ENCODE results near the gene NUDT21. TPM values are rescaled to one million over a fixed set of nuclear protein-coding genes. Genes with fewer than 3 reads are reported as not detected.

NUDT21 gene
- total and polyA plus RNA-seq, 10 of the 15 experiments (the other 5 are each of a cell fraction or from before 2014, with no cell fraction given), result 70.1 to 229 (median 127) TPM

DNA sequence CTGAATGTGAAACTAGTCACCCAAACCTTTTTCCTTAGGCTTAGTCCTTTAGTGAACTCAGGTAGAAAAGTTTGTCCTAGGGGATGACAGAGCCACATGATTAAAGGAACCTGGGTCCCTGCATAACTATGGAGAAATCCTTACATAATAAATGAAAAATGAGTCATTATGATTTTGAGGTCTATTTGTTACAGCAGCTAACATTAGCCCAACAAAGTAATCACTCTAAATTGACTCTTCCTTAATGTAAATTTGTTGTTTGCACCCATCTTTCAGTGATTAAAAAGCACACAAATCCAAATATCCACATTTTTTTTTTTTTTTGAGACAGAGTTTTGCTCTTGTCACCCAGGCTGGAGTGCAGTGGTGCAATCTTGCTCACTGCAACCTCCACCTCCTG, 32.3 kb upstream of the NUDT21 start (continued):
- TF ChIP-seq RAD21 (IDR thresholded peaks at IDR 0.05; ENCODE audit: insufficient read depth, low read depth, low read length) (no peak), CBX3 (IDR thresholded peaks at IDR 0.05; ENCODE audit: borderline replicate concordance, low read depth) (no peak)
- TF ChIP-seq, protein P1, sequence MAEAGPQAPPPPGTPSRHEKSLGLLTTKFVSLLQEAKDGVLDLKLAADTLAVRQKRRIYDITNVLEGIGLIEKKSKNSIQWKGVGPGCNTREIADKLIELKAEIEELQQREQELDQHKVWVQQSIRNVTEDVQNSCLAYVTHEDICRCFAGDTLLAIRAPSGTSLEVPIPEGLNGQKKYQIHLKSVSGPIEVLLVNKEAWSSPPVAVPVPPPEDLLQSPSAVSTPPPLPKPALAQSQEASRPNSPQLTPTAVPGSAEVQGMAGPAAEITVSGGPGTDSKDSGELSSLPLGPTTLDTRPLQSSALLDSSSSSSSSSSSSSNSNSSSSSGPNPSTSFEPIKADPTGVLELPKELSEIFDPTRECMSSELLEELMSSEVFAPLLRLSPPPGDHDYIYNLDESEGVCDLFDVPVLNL (IDR thresholded peaks at IDR 0.05; ENCODE audit: low read depth, low read length), result no peak

DNA sequence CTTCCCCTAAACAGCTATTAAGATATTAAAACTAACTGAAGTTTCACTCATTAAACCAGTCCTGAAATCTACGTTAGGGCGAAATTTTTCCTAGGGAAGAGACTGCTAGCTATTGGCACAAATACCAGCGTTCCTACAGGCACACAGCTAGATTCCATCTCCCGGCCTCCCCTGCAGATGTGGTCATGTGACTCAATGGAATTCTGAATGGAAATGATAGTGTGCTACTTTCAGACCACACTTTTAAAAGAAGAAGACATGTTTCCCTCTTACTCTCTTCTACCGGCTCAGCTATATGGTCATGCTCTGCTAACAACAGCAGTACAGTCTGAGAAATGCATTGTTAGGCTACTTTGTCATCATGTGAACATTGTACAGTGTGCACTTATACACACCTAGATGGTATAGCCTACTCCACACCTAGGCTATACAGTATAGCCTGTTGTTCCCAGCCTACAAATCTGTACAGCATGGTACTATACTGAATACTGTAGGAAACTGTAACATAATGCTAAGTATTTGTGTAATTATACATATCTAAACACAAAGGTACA, 31.6 kb upstream of the NUDT21 start:
- Histone ChIP-seq H3K79me2 (ENCODE audit: control insufficient read depth, insufficient read depth, low read length) (no peaks in the 10 kb centered on the region), H3K27ac (ENCODE audit: control insufficient read depth, insufficient read depth) (no peak overlapping the region), H2AFZ (ENCODE audit: control insufficient read depth, low read depth, low read length) (no peak overlapping the region), H3K9me3 (replicated peaks; ENCODE audit: control insufficient read depth, insufficient read depth, low read length) (no peaks in the 10 kb centered on the region), H4K20me1 (ENCODE audit: control insufficient read depth, insufficient read depth) (no peaks in the 10 kb centered on the region), H3K4me3 (no peak overlapping the region), H3K4me1 (ENCODE audit: control insufficient read depth, insufficient read depth, low read length) (no peaks in the 10 kb centered on the region), H3K36me3 (ENCODE audit: control insufficient read depth in 2 of 2, insufficient read depth in 2 of 2, low read length in 1 of 2) (peaks cover 3 to 6% of the 10 kb centered on the region in 2 experiments; a peak in 3 of 4 replicates), H3K27me3 (replicated peaks in 1 of 2; ENCODE audit: control insufficient read depth in 2 of 2, insufficient read depth in 2 of 2, low read length in 1 of 2) (no peaks in the 10 kb centered on the region), H3K9ac (ENCODE audit: control insufficient read depth, insufficient read depth, low read length) (no peak overlapping the region), H3K4me2 (ENCODE audit: control insufficient read depth, insufficient read depth) (no peak overlapping the region)
- ATAC-seq (no peak), DNase-seq (ENCODE audit: low read depth, low spot score) (no peak), FAIRE-seq (no peak)
- POLR2A ChIA-PET, result no interaction called here
- in situ Hi-C loops (cut with MboI) (no loop called here), intact Hi-C loops (cut with micrococcal nuclease; ENCODE audit: unreplicated experiment) (no loop called here)
- CTCF ChIA-PET, result no interaction called here
- RAD21 ChIA-PET (ENCODE audit: unreplicated experiment), result no interaction called here
- no TSS peak for BruUV-seq (replicated peaks)
- SMC1A ChIA-PET (ENCODE audit: uncharacterized antibody, unreplicated experiment), result no interaction called here
- WGBS (ENCODE audit: insufficient coverage, insufficient replicate concordance, low lambda C conversion rate, missing lambda C conversion rate), result 80% methylated on average over 5 of the region's 5 CpGs
- TF ChIP-seq NFYA (IDR thresholded peaks at IDR 0.05; ENCODE audit: borderline replicate concordance, low read depth, low read length), result no peak
- no peak for TF ChIP-seq MYC (IDR thresholded peaks at IDR 0.05; ENCODE audit: insufficient read depth, insufficient read length, insufficient replicate concordance, low read length, severe bottlenecking)
- no peak for TF ChIP-seq ESRRA (IDR thresholded peaks at IDR 0.05; ENCODE audit: low read length)
- TF ChIP-seq SRF (IDR thresholded peaks at IDR 0.05; ENCODE audit: low read depth in 2 of 2, low read length in 2 of 2), result no peak
- TF ChIP-seq ZSCAN29 (IDR thresholded peaks at IDR 0.05), result no peak
- TF ChIP-seq, protein P2, sequence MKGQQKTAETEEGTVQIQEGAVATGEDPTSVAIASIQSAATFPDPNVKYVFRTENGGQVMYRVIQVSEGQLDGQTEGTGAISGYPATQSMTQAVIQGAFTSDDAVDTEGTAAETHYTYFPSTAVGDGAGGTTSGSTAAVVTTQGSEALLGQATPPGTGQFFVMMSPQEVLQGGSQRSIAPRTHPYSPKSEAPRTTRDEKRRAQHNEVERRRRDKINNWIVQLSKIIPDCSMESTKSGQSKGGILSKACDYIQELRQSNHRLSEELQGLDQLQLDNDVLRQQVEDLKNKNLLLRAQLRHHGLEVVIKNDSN (IDR thresholded peaks at IDR 0.05; ENCODE audit: borderline replicate concordance, extremely low read length, insufficient read depth, low read depth, low read length), result no peak
- TF ChIP-seq MXI1 (IDR thresholded peaks at IDR 0.05; ENCODE audit: low read depth, low read length), result no peak
- no peak for TF ChIP-seq WRNIP1 (IDR thresholded peaks at IDR 0.05; ENCODE audit: borderline replicate concordance, low read depth, low read length)
- TF ChIP-seq, protein P3, sequence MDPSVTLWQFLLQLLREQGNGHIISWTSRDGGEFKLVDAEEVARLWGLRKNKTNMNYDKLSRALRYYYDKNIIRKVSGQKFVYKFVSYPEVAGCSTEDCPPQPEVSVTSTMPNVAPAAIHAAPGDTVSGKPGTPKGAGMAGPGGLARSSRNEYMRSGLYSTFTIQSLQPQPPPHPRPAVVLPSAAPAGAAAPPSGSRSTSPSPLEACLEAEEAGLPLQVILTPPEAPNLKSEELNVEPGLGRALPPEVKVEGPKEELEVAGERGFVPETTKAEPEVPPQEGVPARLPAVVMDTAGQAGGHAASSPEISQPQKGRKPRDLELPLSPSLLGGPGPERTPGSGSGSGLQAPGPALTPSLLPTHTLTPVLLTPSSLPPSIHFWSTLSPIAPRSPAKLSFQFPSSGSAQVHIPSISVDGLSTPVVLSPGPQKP (IDR thresholded peaks at IDR 0.05; ENCODE audit: low read depth, low read length), result no peak
- TF ChIP-seq TCF7 (IDR thresholded peaks at IDR 0.05; ENCODE audit: borderline replicate concordance), result no peak
- no peak for TF ChIP-seq POLR2AphosphoS5 (IDR thresholded peaks at IDR 0.05; ENCODE audit: low read length)
- no peak for TF ChIP-seq CREM (IDR thresholded peaks at IDR 0.05; ENCODE audit: low read depth)
- TF ChIP-seq, protein P4, sequence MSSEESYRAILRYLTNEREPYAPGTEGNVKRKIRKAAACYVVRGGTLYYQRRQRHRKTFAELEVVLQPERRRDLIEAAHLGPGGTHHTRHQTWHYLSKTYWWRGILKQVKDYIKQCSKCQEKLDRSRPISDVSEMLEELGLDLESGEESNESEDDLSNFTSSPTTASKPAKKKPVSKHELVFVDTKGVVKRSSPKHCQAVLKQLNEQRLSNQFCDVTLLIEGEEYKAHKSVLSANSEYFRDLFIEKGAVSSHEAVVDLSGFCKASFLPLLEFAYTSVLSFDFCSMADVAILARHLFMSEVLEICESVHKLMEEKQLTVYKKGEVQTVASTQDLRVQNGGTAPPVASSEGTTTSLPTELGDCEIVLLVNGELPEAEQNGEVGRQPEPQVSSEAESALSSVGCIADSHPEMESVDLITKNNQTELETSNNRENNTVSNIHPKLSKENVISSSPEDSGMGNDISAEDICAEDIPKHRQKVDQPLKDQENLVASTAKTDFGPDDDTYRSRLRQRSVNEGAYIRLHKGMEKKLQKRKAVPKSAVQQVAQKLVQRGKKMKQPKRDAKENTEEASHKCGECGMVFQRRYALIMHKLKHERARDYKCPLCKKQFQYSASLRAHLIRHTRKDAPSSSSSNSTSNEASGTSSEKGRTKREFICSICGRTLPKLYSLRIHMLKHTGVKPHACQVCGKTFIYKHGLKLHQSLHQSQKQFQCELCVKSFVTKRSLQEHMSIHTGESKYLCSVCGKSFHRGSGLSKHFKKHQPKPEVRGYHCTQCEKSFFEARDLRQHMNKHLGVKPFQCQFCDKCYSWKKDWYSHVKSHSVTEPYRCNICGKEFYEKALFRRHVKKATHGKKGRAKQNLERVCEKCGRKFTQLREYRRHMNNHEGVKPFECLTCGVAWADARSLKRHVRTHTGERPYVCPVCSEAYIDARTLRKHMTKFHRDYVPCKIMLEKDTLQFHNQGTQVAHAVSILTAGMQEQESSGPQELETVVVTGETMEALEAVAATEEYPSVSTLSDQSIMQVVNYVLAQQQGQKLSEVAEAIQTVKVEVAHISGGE (CRISPR knock-in tag; IDR thresholded peaks at IDR 0.05), result no peak
- no peak for TF ChIP-seq CREB1 (IDR thresholded peaks at IDR 0.05; ENCODE audit: low read depth)

Measured in GM12878 (cell line).